ENCODE measurements around the gene LPP.
"Not testable (repeated sequence)": the region's sequence is repeated elsewhere in the genome, so short reads cannot be mapped to it uniquely, and the experiment has no call there.

LPP gene

DNA sequence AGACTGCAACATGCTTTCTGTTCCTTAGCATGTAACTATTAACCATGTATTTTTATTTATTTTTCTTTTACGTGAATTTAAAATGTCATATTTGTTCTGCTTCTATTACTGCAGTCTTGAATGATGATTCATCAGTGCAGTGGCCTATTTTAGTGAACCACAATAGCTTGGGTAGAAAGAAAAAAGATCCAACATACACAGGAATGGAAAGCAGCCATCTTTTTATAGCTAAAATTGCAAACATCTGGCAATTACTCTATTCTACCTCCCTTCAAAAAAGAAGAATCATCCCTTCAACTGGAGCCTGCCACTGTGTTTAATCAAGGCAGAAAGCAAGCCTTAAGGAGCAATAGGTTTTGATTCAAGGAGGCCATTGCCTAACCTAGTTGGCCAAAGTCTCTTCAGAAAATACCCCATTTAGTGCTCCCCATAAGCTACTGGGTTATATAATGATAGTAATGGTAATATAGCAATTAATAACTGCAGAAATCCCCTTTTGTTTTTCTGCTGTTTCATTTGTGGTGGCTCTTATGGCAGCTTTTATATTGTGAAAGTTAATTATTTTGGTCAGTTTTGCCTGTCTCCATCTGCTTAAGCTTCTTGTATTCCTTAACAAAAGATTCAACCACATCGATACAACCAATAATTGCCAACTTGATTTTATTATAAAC lies 267.3 kb downstream of the LPP start:
- H3K79me2 ChIP-seq (ENCODE audit: insufficient read depth, low read length): no peaks in the 10 kb centered on the region
- TF ChIP-seq, protein P1, sequence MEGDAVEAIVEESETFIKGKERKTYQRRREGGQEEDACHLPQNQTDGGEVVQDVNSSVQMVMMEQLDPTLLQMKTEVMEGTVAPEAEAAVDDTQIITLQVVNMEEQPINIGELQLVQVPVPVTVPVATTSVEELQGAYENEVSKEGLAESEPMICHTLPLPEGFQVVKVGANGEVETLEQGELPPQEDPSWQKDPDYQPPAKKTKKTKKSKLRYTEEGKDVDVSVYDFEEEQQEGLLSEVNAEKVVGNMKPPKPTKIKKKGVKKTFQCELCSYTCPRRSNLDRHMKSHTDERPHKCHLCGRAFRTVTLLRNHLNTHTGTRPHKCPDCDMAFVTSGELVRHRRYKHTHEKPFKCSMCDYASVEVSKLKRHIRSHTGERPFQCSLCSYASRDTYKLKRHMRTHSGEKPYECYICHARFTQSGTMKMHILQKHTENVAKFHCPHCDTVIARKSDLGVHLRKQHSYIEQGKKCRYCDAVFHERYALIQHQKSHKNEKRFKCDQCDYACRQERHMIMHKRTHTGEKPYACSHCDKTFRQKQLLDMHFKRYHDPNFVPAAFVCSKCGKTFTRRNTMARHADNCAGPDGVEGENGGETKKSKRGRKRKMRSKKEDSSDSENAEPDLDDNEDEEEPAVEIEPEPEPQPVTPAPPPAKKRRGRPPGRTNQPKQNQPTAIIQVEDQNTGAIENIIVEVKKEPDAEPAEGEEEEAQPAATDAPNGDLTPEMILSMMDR (IDR thresholded peaks at IDR 0.05; ENCODE audit: borderline replicate concordance, extremely low read depth, low read length, poor library complexity, severe bottlenecking): no peak
- no peak for TF ChIP-seq EZH2 (IDR thresholded peaks at IDR 0.05; ENCODE audit: borderline replicate concordance, low read depth, low read length, severe bottlenecking)
- H3K27me3 ChIP-seq (ENCODE audit: insufficient read depth, low read length, poor library complexity): no peaks in the 10 kb centered on the region
- no peaks in the 10 kb centered on the region for H3K9me3 ChIP-seq (ENCODE audit: insufficient read depth, low read length, severe bottlenecking)
- no peak overlapping the region for H2AFZ ChIP-seq (ENCODE audit: low read depth, low read length)
- H3K27ac ChIP-seq (ENCODE audit: low read length): no peak overlapping the region
- no peak overlapping the region for H3K4me3 ChIP-seq (ENCODE audit: low read depth in 1 of 2, low read length in 2 of 2)
- no peaks in the 10 kb centered on the region for H3K36me3 ChIP-seq (ENCODE audit: insufficient read depth, low read length)
- no peak for ATAC-seq (ENCODE audit: insufficient read depth, low read depth)
- H3K9ac ChIP-seq (ENCODE audit: low read depth, low read length): no peak overlapping the region
- H3K4me1 ChIP-seq (ENCODE audit: insufficient read depth, low read length): no peaks in the 10 kb centered on the region
- no peaks in the 10 kb centered on the region for H4K20me1 ChIP-seq (ENCODE audit: insufficient read depth, low read length)
- no peak for DNase-seq
- H3K4me2 ChIP-seq (ENCODE audit: insufficient read depth, low read length): no peak overlapping the region

DNA sequence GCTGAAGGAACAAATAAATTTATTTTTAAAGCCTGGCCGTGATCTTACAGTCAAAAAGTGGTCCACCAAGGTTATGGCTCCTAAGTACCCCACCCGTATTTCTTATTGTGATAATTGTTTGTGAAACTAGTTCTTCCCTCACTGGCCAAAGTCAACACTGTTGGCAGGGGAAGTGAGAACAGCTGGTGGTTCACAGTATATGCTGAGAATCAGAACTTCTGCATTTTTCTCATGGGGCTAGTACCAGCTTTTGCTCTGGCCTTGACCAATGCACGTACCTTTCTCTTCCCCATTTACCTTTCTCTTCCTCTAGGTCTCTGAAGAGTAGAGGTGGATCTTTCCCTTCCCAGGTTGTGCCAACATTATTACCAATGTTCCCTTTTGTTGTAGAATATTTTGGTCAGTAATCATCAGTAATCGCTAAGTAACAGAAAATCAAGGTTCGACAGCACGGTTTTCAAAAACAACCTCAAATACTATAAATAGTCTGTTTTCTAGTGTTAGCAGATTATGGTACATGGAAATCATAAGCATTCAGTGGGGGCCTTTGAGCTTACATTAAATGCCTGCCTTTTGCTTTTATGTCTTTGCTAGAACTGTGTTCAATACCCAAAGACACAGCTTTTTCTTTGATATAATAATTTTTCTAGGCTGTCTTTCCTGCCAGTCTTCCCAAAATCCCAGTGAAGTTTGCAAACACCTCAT lies 268.0 kb downstream of the LPP start:
- no peak overlapping the region for H3K27ac ChIP-seq (ENCODE audit: low read length)
- no peak overlapping the region for H3K9ac ChIP-seq (ENCODE audit: low read depth, low read length)
- no peak for TF ChIP-seq EZH2 (IDR thresholded peaks at IDR 0.05; ENCODE audit: borderline replicate concordance, low read depth, low read length, severe bottlenecking)
- TF ChIP-seq, protein P1 (IDR thresholded peaks at IDR 0.05; ENCODE audit: borderline replicate concordance, extremely low read depth, low read length, poor library complexity, severe bottlenecking): no peak
- H3K9me3 ChIP-seq (ENCODE audit: insufficient read depth, low read length, severe bottlenecking): no peaks in the 10 kb centered on the region
- DNase-seq: no peak
- no peak overlapping the region for H3K4me3 ChIP-seq (ENCODE audit: low read depth in 1 of 2, low read length in 2 of 2)
- ATAC-seq (ENCODE audit: insufficient read depth, low read depth): no peak
- H3K27me3 ChIP-seq (ENCODE audit: insufficient read depth, low read length, poor library complexity): no peaks in the 10 kb centered on the region
- H3K79me2 ChIP-seq (ENCODE audit: insufficient read depth, low read length): 0 out of 2 replicates have a peak, but pooled peaks cover 2% of the 10 kb centered on the region
- H3K4me2 ChIP-seq (ENCODE audit: insufficient read depth, low read length): no peak overlapping the region
- no peaks in the 10 kb centered on the region for H3K36me3 ChIP-seq (ENCODE audit: insufficient read depth, low read length)
- no peaks in the 10 kb centered on the region for H4K20me1 ChIP-seq (ENCODE audit: insufficient read depth, low read length)
- no peaks in the 10 kb centered on the region for H3K4me1 ChIP-seq (ENCODE audit: insufficient read depth, low read length)
- no peak overlapping the region for H2AFZ ChIP-seq (ENCODE audit: low read depth, low read length)

DNA sequence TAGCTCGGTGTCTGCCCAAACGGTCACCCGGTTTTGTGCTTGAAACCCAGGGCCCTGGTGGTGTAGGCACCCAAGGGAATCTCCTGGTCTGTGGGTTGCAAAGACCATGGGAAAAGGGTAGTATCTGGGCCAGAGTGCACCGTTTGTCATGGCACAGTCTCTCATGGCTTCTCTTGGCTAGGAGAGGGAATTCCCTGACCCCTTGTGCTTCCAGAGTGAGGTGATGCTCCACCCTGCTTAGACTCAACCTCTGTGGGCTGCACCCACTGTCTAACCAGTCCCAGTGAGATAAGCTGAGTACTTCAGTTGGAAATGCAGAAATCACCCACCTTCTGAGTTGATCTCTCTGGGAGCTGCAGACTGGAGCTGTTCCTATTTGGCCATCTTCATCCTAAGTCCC lies 274.0 kb downstream of the LPP start:
- H3K36me3 ChIP-seq (ENCODE audit: insufficient read depth, low read length); H3K9me3 ChIP-seq (ENCODE audit: insufficient read depth, low read length, severe bottlenecking); H3K79me2 ChIP-seq (ENCODE audit: insufficient read depth, low read length); H2AFZ ChIP-seq (ENCODE audit: low read depth, low read length); H3K4me3 ChIP-seq (ENCODE audit: low read depth in 1 of 2, low read length in 2 of 2); DNase-seq; H3K27me3 ChIP-seq (ENCODE audit: insufficient read depth, low read length, poor library complexity); H3K4me1 ChIP-seq (ENCODE audit: insufficient read depth, low read length); H3K27ac ChIP-seq (ENCODE audit: low read length); H4K20me1 ChIP-seq (ENCODE audit: insufficient read depth, low read length); H3K4me2 ChIP-seq (ENCODE audit: insufficient read depth, low read length); ATAC-seq (ENCODE audit: insufficient read depth, low read depth); H3K9ac ChIP-seq (ENCODE audit: low read depth, low read length): not testable (repeated sequence)

DNA sequence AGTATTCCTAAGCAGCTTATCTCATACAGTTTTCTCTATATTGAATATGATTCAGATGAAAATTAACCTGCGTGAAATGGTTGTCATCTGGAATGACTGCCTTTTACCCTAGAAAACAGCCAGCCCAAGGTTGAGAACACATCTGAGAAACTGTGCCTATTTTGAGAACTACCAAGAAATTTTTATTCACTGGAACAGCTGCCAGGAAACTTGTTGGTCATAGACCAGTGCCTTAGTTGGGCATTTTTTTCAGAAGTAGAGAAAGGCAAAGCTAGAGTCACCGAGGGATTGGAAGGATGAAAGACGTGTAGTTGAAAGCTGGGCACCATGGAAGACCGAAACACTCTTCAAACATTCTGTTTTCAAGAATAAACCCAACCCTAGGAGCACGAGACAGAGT lies 277.1 kb downstream of the LPP start:
- Histone ChIP-seq H3K27ac (ENCODE audit: low read length) (no peak overlapping the region), H3K4me2 (ENCODE audit: insufficient read depth, low read length) (no peak overlapping the region), H3K9ac (ENCODE audit: low read depth, low read length) (no peak overlapping the region), H3K4me3 (ENCODE audit: low read depth in 1 of 2, low read length in 2 of 2) (no peak overlapping the region), H3K36me3 (ENCODE audit: insufficient read depth, low read length) (0 out of 2 replicates have a peak, but pooled peaks cover 2% of the 10 kb centered on the region), H3K79me2 (ENCODE audit: insufficient read depth, low read length) (peaks cover 7% of the 10 kb centered on the region; the same call in 1 of the 2 replicates), H2AFZ (ENCODE audit: low read depth, low read length) (no peak overlapping the region), H4K20me1 (ENCODE audit: insufficient read depth, low read length) (no peaks in the 10 kb centered on the region), H3K9me3 (ENCODE audit: insufficient read depth, low read length, severe bottlenecking) (no peaks in the 10 kb centered on the region), H3K27me3 (ENCODE audit: insufficient read depth, low read length, poor library complexity) (no peaks in the 10 kb centered on the region), H3K4me1 (ENCODE audit: insufficient read depth, low read length) (no peaks in the 10 kb centered on the region)
- no peak for DNase-seq
- no peak for TF ChIP-seq EZH2 (IDR thresholded peaks at IDR 0.05; ENCODE audit: borderline replicate concordance, low read depth, low read length, severe bottlenecking)
- TF ChIP-seq, protein P1 (IDR thresholded peaks at IDR 0.05; ENCODE audit: borderline replicate concordance, extremely low read depth, low read length, poor library complexity, severe bottlenecking): no peak
- no peak for ATAC-seq (ENCODE audit: insufficient read depth, low read depth)

All from DND-41 (cell line).